GM04503 (cell line): ENCODE measurements around the gene TLE3.

Experiments
- DNase-seq: peaks from one replicate; pipeline ENCODE4 v3.0.0-alpha.2; 2012; ENCODE audit warnings: low read depth

Gene TLE3

DNA sequence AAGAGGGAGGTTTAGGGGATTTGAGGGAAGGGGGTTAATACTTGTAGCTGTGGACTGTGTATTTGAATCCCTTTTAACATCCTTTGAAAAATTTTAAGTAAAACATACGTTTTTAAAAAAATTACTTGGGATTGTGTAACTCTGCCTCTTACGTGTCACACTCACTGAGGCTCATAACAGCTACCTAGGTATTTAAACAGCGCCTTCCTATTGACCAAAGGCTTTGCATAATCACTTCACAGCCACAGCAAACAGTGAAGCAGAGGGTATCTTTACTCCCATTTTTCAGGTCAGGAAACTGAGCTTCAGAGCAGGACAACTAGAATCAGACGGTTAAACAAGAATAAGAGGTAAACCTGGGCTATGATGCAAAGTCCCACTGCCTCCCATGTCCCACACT, 95.9 kb downstream of the TLE3 start:
- DNase-seq, result no peak

DNA sequence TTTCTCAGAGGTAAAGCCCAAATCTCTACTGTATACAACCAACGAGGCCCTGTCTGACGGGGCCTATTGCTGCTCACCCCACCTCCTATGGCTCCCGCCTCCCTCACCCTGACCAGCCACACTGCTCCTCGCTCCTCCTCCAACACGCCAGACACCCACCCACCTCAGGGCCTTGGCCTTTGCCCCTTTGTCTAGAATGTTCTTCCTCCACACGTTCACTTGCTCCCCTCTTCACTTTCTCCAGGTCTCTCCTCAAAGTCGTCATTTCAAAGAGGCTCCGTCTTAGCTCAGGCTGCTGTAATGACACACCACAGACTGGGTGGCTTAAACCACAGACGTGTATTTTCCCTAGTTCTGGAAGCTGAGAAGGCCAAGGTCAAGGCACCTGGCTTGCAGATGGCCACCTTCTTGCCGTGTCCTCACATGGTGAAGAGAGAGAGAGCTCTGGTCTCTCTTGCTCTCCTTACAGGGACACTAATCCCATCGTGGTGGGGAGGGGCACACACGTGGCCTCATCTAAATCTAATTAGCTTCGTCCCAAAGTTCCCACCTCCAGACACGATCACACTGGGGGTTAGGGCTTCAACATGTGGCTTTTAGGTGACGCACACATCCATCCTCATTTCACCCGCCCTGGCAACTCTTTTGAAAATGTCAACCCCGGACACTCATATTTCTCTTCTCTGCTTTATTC, 98.2 kb downstream of the TLE3 start:
- DNase-seq, result no peak

DNA sequence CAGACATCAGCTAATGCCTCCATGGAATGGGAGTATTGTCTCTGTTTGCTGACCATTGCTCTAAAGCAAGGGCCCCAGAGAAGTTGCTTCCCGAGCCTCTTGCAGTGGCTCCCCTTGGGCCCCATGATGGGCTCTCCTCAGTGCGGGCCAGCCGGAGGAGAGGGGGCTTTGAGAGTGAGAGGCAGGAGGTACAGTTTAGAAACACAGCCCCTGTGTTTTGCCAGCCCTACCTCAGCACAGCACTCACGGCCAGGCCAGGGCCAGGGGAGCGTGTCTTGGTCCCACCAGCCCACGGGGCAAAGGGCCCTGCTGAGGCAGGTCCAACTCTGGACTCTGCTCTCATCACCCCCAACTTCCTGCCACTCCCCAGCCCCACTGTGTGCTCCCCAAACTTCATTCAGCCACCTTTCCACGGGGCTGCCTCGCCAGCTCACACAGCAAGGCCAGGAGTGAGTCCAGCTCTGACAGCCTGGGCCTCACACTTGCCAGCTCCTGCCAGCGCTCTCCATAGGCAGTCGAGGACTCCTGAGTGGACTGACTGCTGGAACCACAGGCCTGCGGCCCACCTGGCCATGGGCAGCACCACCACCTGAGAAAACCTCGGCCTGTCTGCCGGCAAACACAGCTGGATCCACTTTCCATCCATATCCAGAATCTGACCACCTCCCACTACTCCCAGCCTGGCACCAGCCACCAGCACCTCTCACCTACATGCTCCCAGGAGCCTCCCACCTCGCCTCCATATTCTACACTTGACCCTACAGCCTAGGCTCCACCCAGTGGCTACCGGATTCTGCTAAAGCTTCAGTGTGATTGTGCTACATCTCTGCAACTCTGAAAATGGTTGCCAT, 99.0 kb downstream of the TLE3 start:
- no peak for DNase-seq

DNA sequence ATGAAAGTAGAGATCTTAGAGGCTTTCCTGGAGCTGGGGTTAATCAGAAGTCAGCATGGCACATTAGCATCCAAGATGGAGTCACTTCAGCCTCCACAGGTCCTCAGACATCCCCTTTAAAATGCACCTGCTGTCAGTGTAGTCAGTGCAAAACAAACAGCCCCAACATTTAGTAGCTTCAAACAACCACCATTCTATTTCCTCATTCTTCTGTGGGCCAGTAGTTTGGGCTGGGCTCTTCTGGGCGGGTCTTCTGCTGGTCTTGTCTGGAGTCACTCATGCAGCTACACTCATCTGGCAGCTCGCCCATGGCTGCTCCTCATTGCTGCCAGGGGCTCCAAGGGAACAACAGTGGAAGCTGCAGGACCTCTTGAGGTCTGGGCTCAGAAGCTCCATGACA, 99.9 kb downstream of the TLE3 start:
- DNase-seq, result peak; percentile 11
